ENCODE results near the gene YBX1. TPM values are rescaled to one million over a fixed set of nuclear protein-coding genes. Genes with fewer than 3 reads are reported as not detected.
"Not testable (repeated sequence)": the region's sequence is repeated elsewhere in the genome, so short reads cannot be mapped to it uniquely, and the experiment has no call there.

YBX1 gene
- total RNA-seq, 1 experiment from 2014 or later, result 1,356 TPM

DNA sequence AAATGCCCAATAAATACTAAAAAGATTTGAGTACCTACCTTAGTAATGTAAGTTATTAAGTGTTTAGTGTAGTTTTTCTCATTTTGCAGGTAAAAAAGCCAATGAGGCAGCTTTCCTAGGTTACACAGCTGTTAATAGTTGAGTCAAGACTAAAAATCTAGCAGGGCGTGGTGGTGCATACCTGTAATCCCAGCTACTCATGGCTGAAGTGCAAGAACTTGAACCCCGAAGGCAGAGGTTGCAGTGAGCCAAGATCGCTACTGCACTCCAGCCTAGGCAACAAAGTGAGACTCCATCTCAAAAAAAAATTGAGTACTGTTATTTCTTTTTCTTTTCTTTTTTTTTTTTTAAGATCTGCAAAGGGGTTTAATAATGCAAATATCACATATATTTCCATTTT is 7.7 kb downstream of the YBX1 start:
- DNase-seq (ENCODE audit: low spot score), result no peak

DNA sequence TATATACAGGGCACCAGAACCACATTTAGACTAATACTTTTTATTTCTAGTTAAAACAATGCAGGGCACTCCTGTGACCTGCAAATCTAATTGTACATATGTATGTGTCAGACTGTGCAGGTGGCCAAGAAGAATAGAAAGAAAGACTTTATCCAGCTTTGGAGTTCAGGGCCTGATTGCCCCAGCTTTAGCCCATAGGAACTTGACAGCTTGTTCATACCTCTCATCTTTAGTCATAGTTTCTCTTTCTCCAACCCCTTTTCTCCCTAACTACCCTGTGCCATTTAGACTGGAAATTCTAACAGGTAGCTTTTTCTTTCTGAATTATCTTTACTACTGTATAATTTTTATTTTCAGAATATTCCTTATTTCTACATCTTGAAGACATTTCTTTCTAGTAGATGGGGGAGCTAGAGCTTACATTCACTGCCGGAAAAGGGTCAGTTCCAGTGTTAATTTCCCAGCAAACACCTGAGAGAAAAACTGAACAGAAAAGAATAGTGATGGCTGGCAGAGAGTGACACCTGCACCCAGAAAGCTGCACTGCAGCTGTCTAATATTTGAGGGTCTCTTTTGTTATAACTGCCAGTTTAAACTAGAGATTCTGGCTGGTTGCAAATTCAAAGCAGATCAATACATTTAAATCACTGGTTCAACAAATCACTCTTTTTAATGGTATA is 8.4 kb downstream of the YBX1 start:
- DNase-seq (ENCODE audit: low spot score), result no peak

DNA sequence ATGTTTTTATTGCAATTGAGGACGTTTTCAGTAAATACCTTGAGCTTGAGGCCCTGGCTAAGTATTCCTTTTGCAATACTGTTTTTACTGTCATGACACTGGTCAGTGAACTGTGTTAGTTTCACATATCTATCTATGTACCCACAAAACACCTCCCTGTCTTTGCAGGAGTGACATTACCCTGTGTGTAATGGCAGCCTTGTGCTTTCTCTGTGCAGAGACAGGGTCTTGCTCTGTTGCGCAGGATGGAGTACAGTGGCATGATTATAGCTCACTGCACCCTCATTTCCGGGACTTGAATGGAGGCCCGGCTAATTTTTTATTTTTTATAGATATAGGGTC is 8.9 kb downstream of the YBX1 start:
- no peak for DNase-seq (ENCODE audit: low spot score)

DNA sequence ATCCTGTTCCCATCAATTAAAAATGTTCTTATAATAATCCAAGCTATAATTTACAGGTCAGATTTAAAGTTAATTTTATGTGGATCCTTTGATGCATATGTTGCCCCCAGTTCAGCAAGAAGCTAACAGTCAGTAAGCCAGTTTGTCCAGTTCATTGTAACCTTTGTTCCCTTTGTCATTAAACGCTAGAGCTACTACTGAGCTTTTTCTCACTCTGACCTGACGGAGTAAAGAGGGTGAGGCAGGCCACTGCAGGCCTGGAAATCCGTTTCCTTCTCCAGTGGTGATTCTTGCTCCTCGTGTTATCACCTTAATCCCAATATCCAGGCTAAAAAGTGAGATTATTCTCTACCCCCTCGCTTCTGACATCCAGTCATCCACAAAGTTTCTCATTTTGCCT is 10.2 kb downstream of the YBX1 start:
- DNase-seq (ENCODE audit: low spot score), result no peak

DNA sequence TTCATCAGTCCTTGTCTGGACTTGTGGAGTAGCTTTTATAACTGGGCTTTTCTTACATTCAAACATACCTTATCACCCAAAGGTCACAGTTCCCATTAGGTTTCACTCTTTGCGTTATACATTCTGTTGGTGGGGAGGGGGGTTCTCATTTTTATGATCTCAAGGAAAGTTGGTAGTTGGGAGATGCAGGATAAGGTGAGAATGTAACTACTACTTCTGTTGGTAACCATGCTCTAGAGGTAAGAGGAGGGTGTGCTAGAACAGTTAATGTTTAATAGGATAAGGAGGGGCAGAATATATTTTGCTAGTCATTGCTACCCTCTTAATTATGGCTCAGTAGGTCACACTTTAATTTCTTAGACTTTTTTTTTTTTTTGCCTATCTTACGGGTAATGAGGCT is 10.7 kb downstream of the YBX1 start:
- no peak for DNase-seq (ENCODE audit: low spot score)

DNA sequence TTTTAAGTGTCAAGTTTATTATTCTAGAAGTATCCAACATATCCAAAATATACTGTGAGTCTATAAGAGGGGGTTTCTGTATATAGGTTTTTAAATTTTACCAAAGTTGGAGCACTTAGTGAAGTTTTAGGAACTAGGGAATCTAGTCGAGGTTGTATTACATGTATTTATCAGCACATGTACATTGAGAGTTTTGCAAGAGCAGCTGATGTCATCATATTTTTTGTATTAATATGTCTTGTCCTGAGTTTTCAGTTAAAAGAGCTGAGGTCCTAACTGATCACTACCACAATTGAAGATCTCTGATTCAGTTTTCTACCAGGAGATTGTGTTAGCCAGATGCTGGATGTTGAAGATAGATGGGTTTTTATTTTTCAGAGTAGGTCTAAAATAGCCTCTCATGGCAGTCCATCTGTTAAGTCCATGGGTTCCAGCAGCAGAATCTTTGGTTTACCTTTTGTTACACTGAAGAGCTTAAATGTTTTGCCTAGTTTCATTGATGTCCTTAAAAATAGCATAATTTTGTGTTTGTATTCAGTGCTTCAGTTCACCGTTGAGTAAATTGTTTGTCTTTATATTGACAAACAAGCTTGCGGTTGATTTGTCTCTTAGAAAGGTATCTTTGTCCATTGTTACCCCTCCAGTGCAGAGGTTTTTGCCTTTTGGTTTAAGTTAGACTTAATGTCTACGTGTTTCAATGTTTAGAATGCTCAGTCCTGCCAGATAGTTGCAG is 16.0 kb downstream of the YBX1 start:
- DNase-seq (ENCODE audit: low spot score), result no peak

DNA sequence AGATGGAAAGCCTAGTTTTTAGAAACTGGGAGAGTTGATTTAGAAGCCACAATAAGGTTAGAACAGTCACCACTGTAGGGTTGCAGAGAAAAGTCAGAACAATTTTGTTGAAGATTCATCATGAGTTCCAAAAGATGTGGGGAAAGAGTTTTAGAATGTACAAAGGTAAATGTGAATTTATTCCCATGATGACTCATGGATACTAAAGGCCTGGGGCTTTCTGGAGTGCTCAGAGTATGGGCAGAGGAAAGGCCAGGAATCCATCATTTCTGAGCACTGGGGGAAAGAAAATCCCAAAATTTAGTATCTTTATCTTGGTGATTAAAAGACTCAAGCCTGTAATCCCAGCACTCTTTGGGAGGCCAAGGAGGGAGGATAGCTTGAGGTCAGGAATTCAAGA is 17.8 kb downstream of the YBX1 start:
- no peak for DNase-seq (ENCODE audit: low spot score)

DNA sequence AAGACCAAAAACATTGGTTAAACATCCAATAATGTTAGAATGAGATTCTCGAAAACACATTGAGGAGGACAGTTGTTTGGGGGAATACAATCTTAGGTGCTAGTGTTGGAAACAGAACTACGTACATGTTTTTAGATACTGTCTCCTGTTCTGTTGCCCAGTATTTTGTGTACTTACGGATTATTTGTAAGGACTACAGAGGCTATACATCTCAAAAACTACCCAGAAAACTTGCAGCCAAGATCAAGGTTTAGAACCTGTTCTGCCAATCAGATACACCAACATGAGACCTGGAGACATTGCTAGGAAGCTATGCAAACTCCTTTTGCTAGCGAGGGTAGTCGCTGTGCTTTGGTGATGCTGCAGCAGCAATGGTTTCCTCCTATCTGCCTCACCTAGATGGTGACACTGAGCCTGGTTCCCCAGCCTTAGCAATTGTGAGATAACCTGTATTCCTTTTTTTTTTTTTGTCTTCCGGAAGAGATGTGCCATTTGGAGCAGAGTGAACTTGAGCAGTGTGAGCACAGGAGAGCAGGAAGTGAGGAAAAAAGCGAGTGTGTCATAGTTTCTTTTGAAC is 21.8 kb downstream of the YBX1 start:
- DNase-seq (ENCODE audit: low spot score), result no peak

DNA sequence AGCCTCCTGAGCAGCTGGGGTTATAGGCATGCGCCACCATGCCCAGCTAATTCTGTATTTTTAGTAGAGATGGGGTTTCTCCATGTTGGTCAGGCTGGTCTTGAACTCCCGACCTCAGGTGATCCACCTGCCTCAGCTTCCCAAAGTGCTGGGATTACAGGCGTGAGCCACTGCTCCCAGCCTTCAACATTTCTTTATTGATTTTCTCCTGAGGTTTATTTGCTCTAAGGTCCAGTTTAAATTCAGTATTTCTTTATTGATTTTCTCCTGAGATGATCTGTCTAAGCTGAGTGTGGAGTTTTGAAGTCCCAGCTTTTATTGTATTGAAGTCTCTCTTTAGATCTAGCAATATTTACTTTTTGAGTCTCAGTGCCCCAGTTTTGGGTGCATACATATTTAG is 30.6 kb downstream of the YBX1 start:
- not testable (repeated sequence) for DNase-seq (ENCODE audit: low spot score)

DNA sequence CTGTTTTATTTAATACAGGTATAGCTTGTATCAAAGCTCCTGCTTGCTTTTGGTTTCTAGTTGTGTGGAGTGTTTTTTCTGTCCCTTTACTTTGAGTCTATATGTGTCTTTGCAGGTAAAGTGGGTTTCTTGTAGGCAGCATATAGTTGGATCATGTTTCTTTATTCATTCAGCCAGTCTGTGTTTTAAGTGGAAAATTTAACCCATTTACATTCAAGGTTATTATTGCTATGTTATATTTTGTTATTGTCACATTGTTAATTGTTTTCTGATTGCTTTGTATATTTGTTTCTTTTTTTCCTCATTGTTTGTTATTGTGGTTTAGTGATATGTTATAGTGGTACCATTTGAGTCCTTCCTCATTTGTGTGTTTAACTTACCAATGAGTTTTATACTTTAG is 31.1 kb downstream of the YBX1 start:
- DNase-seq (ENCODE audit: low spot score), result no peak

DNA sequence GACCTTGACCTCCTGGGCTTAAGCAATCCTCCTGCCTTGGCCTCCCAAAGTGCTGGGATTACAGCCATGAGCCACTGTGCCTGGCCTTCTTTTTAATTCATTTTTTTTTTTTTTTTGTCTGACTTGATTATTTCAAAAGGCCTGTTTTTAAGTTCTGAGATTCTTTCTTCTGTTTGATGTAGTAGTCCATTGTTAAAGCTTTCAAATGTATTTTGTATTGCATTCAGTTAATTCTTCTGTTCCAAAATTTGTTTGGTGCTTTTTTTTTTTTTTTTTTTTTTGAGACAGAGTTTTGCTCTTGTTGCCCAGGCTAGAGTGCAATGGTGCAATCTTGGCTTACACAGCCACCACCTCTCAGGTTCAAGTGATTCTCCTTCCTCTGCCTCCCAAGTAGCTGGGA is 32.2 kb downstream of the YBX1 start:
- not testable (repeated sequence) for DNase-seq (ENCODE audit: low spot score)

DNA sequence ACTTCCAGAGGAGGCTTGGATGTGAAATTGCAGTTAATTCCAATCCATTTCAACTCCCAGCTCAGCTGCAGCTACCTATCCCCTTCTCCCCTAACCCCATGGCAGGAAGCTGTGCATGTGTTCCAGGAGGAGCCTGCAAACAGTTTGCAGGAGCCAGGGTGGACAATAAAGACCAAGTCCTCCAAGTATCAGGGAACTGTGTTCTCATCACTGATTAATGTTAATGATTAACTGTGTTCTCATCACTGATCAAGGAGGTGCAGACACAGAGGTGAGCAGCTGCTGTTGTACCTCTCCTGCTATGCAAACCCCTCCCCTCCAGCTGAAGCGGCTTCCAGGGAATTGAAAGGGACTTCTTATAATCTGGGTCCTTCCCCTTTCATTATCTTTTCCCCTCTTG is 38.6 kb downstream of the YBX1 start:
- DNase-seq (ENCODE audit: low spot score), result no peak

DNA sequence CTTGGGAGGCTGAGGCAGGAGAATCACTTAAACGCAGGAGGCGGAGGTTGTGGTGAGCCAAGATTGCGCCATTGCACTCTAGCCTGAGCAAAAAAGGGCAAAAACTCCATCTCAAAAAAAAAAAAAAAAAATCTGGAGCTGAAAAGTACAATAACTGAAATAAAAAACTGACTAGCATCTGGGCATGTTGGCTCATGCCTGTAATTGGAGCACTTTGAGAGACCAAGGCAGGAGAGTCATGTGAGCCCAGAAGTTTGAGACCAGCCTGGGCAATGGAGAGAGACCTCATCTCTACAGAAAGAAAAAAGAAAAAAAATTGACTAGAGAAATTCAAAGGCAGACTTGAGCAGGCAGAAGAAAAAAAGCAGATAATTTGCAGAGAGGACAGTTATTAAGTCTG is 39.7 kb downstream of the YBX1 start:
- DNase-seq (ENCODE audit: low spot score), result no peak

DNA sequence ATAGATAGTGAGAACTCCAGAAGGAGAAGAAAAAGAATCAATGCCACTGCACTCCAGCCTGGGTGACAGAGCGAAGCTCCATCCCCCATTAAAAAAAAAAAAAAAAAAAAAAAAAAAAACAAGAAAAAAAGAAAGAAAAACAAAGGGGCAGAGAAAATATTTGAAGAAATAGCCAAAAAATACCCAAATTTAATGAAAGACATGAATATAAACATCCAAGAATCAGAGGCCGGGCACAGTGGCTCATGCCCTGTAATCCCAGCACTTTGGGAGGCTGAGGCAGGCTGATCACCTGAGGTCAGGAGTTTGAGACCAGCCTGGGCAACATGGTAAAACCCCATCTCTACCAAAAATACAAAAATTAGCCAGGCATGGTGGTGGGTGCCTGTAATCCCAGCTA is 40.2 kb downstream of the YBX1 start:
- not testable (repeated sequence) for DNase-seq (ENCODE audit: low spot score)

DNA sequence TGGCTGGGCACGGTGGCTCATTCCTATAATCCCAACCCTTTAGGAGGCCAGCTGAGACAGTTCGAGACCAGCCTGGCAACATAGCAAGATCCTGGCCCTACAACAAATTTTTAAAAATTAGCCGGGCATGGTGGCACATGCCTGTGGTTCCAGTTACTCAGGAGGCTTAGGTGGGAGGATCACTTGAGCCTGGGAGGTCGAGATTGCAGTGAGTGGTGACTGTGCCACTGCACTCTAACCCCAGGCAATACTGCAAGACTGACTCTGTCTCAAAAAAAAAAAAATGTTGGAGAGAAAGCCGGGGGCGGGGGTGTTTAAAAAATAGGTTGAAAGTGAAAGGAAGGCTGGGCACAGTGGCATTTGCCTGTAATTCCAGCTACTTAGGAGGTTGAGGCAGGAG is 41.3 kb downstream of the YBX1 start:
- no peak for DNase-seq (ENCODE audit: low spot score)

DNA sequence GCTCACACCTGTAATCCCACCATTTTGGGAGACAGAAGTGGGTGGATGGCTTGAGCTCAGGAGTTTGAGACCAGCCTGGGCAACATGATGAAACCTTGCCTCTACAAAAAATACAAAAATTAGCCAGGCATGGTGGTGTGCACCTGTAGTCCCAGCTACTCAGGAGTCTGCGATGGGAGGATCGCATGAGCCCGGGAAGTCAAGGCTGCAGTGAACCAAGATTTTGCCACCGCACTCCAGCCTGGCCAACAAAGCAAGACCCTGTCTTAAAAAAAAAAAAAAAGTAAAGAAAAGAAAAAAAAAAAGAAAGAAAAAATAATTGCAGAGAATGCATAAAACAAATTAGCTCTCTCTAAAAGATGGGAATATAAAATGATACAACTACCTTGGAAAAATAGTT is 43.6 kb downstream of the YBX1 start:
- not testable (repeated sequence) for DNase-seq (ENCODE audit: low spot score)

DNA sequence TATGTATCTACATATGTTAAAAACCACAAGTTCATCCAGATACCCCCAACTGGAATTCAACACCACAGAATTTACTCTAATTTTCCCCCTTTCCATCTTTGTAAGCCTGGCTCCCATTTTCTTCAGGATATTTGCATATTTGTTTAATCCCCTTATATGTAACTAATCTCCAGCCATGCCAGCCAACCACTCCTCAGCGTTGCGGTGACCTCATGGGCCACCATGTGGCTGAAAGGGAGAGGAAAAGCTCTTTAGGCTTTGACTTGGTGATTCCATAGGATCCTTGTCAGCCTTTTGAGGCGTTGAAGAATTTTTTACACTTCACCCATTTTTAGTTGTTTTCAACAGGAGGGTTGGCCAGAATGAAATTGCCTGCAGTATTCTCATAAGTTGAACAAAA is 47.8 kb downstream of the YBX1 start:
- DNase-seq (ENCODE audit: low spot score), result peak; percentile 3

DNA sequence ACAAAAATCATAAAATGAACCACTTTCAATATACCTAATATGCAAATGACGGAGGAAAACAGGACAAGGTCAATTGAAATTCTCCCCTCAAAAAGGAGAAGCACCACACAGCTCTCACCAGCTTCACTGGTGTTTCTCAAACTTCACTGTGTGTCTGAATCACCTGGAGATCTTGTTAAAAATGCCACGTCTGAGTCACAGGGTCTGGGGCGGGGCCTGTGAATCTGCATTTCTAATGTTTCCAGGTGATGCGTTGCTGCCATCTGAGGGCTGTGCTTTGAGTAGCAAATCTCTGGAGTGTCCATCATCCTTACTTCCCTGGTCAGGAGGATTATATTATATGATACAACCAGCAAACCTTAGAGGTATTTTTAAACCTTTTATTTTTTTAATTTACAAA is 48.8 kb downstream of the YBX1 start:
- peak; percentile 44 for DNase-seq (ENCODE audit: low spot score)

DNA sequence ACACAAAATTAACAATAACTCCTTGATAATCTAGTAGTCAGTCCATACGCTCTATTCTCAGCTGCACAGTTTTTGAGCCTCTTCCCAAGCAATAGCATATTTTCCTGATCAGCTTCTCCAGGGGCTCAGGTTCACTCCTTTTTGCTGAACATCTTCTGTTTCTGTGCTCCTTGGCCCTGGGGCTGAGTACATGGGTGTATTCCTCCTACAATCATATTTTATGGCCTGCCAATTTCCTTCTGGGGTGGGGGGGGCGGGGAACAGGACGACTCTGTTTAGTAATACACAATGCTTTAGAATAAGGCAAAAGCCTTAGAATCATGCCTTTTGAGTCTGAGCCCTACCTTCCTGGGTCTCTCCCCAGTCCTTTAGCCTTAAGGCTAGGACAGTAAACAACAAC is 49.4 kb downstream of the YBX1 start:
- DNase-seq (ENCODE audit: low spot score), result no peak

DNA sequence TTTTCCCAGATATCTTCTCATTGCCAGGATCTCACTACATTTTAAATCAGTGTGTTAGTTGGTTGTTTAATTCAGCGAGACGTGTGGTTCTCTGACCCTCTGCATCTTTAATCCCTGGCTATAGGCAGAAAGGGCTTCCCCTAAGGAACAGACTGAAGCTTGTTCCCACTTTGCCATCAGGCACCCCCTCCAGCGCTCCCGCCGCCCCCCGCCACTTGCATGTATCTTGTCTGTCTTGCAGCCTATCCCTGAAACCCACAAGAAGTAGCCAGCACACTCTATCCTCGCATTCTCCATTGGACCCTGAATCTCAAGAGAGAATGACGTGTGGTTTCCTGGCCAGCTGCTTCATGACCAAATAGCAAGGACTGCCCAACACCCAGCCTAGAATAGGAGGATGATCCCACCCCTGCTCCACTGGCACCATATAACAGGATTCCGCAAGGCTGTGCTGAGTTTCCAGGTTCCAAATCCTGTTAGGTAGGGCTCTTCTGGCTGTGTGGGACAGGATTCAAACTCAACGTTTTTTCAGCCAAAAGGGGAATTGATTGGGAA is 50.0 kb downstream of the YBX1 start:
- no peak for DNase-seq (ENCODE audit: low spot score)

DNA sequence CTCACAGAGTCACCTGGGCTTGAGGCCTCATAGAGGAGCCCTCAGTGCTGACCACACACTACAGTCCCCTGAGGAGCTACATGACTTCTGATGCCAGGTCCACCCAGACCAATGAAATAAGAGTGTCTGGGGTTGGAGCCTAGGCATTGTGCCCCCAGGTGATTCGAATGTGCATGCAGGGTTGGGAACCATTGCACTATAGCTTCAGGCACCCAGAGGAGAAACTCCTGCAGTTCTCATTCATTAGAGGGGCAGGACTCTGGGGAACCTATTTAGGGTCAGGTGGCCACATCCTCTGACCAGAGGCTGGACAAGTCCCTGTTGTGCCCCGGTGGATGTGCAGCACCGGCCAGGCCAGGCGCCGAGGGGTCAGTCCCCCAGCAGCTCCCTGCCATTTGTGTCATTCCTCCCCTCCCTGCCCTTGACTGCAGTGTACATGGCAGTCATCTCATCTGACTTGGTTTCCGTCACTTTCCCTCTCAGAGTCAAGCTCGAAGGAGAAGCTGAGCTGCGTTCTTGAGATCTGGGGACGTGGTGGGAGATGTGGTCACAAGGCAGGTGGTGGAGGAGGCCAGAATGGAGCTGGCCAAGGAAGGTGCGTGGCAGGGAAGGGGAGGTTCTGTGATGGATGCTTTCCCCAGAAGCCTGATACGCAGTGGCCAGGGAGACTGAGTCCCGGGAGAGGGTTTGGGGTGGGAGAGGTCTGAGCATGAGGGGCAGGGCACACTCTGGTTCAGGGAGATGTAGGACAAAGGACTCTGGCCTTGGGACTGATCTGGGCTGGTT is 51.4 kb downstream of the YBX1 start:
- no peak for DNase-seq (ENCODE audit: low spot score)

All from H4 (cell line).